Measurements from ENCODE around the gene DPYSL4.

Gene DPYSL4

DNA sequence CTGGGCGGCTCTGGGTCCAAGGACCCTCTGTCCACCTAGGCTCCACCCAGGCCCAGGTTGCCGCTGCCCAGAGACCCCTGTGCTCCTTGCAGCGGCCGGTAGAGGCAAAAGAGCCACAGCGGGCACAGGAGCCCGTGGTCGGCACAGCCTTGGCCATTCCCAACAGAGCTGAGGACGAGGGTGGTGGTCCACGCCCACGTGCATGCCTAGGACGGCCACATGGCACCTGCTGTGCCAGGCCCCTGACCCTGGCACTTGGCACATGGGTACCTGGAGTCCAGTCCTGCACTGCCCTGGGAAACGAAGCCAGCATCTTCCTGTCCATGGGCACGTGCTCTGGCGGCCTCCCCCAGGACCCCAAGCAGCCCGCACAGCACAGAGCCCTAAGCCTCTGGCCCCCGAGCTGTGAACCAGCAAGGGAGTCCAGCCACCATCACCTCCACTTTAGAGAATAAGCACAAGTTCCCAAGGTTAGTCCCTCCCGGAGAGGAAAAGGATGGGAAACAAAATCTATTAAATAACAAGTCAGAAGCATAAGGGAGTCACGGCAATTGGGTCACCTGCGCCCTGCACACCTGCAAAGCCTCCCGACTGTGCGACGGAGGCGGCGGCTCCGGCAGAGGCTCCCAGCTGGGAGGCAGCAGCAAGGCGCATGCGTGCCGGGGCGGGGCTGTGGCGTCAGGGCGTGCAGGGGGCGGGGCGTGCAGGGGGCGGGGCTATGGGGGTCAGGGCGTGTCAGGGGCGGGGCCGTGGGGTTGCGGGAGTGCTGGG is 61.9 kb downstream of the DPYSL4 start:
- DNase-seq, result peak in 1 of 2 experiments; percentile 50

DNA sequence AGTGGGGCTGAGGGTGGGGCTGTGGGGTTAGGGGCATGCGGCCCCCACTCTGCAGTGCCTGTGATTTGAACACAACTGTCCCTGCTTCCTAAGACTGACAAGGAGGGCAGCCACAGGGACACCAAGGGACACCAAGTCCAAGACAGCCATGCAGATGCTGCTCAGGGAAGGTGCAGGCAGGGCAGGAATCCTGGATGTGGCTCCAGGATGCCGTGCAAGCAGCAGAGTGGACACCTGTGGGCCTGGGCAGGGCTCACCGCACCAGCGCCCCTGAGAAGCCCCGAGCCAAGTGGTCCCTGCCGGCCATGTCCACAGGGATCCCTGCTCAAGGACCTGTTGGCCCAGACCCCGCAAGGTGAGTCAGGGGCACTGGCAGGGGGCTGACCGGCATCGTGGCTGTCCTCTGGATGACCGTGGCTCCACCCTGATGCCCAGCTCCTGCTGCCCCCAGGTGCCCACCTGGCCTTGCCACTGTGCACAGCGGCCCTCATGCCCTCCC is 62.5 kb downstream of the DPYSL4 start:
- no peak for DNase-seq

DNA sequence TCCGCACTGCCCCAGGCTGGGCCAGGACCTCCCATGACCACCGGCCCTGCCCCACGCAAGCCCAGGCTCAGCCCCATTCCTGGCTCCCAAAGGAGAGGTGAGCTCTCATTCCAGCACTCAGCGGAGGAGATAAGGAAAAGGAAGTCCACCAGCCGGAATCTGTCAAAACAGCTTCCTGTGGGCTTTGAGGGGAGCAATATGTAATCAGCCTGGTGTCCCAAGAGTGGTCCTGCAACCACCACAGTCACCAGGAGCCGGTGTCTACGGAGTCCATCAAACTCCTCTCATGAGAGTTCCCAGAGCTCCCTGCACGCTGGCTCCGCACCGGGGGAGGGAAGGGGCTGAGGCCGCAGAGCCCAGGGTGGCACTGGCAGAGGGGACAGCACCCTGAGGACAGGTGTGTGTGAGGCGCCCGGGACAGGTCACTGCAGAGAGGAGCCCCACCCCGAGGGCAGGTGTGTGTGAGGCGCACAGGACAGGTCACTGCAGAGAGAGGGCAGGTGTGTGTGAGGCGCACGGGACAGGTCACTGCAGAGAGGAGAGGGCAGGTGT is 63.2 kb downstream of the DPYSL4 start:
- DNase-seq, result no peak

DNA sequence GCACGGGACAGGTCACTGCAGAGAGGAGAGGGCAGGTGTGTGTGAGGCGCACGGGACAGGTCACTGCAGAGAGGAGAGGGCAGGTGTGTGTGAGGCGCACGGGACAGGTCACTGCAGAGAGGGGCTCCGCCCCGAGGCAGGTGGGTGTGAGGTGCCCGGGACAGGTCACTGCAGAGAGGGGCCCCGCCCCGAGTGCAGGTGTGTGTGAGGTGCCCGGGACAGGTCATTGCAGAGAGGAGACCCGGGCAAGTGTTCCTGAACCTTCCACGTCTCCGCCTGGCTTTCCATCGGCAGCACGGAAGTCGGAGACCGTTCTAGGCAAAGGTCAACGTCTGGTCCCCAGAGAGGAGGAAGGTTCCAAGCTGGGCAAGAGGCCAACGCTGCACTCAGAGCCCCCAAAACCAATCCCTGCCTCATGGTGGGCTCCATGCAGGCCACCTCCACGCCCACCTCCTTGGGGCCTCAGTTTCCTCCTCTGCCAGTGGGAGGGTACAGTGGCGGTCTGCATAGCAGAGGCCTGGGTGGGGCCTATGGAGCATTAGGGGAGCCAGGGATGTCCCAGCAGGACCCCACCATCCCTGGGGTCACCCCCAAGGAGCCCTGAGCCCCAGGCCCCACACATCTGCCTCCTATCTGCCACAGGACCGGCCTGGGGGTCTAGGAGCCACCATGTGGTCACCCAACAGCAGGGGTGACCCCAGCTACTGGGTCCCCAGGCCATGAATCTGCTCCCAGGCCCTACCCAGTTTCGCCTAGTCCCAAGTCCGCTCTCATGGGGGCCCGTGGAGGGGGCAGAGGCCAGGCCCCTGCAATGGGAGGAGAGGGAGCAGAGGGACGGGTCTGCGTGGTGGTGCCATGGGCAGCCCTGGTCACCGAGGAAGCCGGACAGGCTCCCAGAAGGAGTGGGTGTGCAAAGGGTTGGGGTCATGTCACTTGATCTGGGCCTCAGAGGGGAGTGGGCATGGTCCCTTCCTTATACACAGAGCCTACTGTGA is 64.0 kb downstream of the DPYSL4 start:
- no peak for DNase-seq

DNA sequence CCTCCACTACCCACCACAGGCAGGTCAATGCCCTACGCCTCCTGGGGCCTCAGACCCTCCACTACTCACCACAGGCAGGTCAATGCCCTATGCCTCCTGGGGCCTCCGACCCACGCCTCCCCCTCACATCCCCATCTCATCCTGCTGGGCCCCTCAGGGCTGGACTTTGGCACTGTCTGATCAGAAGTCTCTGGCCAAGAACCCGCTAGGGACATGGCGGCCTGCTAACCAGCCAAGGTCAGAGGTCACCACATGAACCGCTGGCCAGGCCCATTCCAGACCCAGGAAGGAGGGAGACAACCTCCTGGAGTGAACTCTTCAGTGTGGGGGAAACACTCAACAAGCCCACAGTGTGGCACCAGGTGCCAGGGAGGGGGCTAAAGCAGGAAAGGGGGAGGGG is 65.2 kb downstream of the DPYSL4 start:
- DNase-seq, result no peak

DNA sequence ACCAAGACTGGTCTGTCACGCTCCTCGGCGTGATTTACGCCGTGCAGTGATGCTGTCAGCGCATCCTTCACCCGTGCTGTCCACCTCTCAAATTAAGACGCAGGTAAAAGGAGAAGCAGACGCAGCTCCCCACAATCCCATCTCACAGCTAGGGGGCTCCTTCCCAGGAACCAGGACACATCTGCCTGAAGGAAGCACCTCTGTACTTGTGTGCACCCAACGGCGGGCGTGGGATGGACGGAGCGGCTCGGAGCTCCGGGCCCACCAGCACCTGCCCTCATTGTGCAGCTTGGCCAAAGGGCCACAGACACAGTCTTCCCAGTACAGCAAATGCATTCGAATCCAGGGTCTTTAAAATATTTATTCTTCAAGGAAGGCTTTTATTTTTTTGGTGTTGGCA is 65.7 kb downstream of the DPYSL4 start:
- no peak for DNase-seq

DNA sequence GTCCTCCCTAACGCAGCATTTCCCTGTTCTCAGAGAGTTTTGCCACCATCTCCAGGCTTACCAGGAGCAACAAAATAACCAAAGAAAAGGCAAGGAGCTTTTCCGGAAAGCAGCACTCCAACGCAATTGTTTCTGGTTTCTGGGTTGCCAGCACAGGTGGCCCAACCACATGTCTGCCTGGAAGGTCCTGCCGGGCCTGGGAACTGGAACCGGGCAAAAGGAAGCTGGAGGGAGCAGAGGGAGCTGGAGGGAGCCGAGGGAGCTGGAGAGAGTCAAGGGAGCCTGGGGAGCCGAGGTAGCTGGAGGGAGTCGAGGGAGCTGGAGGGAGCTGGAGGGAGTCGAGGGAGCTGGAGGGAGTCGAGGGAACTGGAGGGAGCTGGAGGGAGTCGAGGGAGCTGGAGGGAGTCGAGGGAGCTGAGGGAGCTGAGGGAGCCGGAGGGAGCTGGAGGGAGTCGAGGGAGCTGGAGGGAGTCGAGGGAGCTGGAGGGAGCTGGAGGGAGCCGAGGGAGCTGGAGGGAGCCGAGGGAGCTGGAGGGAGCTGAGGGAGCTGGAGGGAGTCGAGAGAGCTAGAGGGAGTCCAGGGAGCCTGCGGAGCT is 66.4 kb downstream of the DPYSL4 start:
- DNase-seq, result no peak

DNA sequence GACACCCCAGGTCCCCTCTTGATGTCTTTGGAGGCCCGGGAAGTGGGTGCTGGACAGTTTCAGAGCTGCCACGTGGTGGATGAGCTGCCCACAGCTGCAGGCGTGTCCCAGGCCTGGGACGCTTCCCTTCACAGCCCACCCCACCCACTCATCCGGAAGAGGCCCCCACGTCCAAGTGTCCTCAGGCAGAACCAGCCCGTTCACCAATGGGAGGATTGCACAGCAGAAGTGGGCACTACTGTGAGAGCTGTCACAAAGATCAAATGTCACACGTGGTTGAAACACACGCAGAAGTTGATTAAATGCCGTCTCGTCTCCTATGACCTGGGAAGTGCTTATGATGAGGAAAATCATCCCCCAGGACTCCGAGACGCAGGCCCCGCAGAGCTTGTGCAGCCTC is 68.1 kb downstream of the DPYSL4 start:
- DNase-seq, result no peak
